ACC112 (cell line): ENCODE results near the gene AMH.

Experiments
- H2AFZ ChIP-seq: fragments of 200-600 bp; sonication (generic); one replicate; pipeline ENCODE4 v1.6.0; 2017; ENCODE audit warnings: antibody characterized with exemption, low read length; ENCODE audit not compliant: unreplicated experiment
- H3K27ac ChIP-seq: fragments of 200-600 bp; sonication (generic); 2 replicates; pipeline ENCODE4 v1.5.1; 2014; ENCODE audit warnings: low read depth, mild to moderate bottlenecking, antibody characterized with exemption, low read length, moderate library complexity
- H3K27me3 ChIP-seq: fragments of 200-600 bp; sonication (generic); 2 replicates; pipeline ENCODE4 v1.6.1; 2014; ENCODE audit warnings: mild to moderate bottlenecking, antibody characterized with exemption, low read length, moderate library complexity, mixed read lengths; ENCODE audit not compliant: insufficient read depth
- H3K36me3 ChIP-seq: fragments of 200-600 bp; sonication (generic); 2 replicates; pipeline ENCODE4 v1.6.1; 2016; ENCODE audit warnings: mild to moderate bottlenecking, antibody characterized with exemption, low read length, moderate library complexity, mixed read lengths; ENCODE audit not compliant: insufficient read depth
- H3K4me1 ChIP-seq: fragments of 200-600 bp; sonication (generic); one replicate; pipeline ENCODE4 v1.6.1; 2016; ENCODE audit warnings: low read length, mixed read lengths; ENCODE audit not compliant: insufficient read depth, unreplicated experiment, control insufficient read depth
- H3K4me3 ChIP-seq: fragments of 200-600 bp; sonication (generic); 2 replicates; pipeline ENCODE4 v1.5.1; 2014; ENCODE audit warnings: mild to moderate bottlenecking, low read depth, low read length
- H3K79me2 ChIP-seq: fragments of 200-600 bp; sonication (generic); one replicate; pipeline ENCODE4 v1.6.0; 2016; ENCODE audit warnings: low read length; ENCODE audit not compliant: control insufficient read depth, unreplicated experiment, insufficient read depth

AMH gene

GRCh38 chr19:2229103-2230032, 19.8 kb upstream of the AMH start:
- Histone ChIP-seq H3K79me2 (peaks cover 13% of the 10 kb centered on the region), H3K27ac (no peak overlapping the region), H3K4me1 (no peaks in the 10 kb centered on the region), H3K36me3 (no peaks in the 10 kb centered on the region), H2AFZ (no peak overlapping the region), H3K27me3 (no peaks in the 10 kb centered on the region), H3K4me3 (no peak overlapping the region)

DNA sequence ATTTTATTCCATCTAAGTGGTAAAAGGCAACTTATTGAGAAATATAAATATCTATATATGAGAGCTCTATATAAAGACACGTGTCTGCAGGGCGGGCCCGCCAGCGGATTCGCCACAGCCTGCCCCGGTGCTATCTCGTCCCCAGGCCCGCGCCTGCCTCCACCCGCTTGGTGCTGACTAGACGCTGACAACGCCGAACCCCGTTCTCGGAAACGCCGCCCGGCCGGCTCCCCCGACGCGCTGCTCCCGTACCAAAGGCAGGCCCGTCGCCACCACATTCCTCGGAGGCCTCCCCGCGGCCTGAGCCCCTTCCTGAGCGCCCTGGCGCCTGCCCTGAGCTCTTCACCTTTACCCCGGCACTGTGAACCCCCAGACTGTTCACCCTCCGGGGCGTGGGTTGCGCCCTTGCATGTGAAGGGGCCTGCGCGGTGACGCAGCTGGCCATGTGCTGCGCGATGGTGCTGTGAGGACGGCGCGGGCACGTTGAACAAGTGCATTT, 19.0 kb upstream of the AMH start:
- H3K27me3 ChIP-seq, result no peaks in the 10 kb centered on the region
- H3K36me3 ChIP-seq, result no peaks in the 10 kb centered on the region

DNA sequence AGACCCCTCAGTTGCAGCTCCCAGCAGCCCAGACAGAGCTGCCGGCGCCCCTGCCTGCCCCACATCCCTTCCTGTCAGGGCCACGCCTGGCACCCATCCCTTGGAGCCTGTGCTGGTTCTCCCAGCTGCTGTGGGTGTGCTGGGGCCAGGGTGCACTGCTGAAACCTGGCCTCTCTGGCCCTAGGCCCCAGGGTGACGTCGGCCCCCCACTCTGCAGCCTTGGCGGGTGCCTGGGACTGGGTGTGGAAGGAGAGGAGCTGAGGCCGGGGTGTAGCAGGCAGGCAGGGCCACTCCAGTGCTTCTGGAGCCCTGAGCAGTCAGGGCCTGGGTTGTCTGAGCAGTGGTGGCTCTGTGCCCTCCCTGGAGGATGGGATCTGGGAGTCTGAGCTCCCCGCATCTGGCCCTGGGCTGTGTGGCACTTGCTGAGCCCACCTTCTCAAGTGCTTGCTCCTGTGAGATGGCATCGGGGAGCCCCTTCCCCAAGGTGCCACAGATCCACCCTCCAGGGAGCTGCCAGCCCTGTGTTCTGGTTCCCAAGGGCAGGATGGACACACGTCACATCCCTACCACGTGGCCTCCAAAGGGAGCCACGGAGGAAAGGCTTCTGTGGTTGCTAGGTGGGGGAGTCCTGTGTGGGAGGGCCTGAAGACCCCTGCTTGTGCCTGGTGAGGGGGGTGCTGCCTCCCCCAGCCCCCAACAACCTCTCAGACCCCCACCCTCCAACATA, 18.2 kb upstream of the AMH start:
- H3K27ac ChIP-seq, result no peak overlapping the region

More for the DNA sequence above, 19.0 kb upstream of the AMH start:
- peaks cover 20% of the 10 kb centered on the region for H3K79me2 ChIP-seq
- no peak overlapping the region for H3K27ac ChIP-seq
- H2AFZ ChIP-seq, result no peak overlapping the region
- H3K4me1 ChIP-seq, result no peaks in the 10 kb centered on the region
- H3K4me3 ChIP-seq, result no peak overlapping the region

GRCh38 chr19:2231621-2232221, 17.4 kb upstream of the AMH start:
- Histone ChIP-seq H2AFZ (no peak overlapping the region), H3K27ac (no peak overlapping the region), H3K27me3 (no peaks in the 10 kb centered on the region), H3K79me2 (peaks cover 30% of the 10 kb centered on the region), H3K36me3 (no peaks in the 10 kb centered on the region), H3K4me1 (no peaks in the 10 kb centered on the region), H3K4me3 (no peak overlapping the region)

More for the DNA sequence above, 18.2 kb upstream of the AMH start:
- Histone ChIP-seq H3K4me1 (no peaks in the 10 kb centered on the region), H2AFZ (no peak overlapping the region), H3K36me3 (no peaks in the 10 kb centered on the region), H3K79me2 (peaks cover 29% of the 10 kb centered on the region), H3K4me3 (no peak overlapping the region), H3K27me3 (no peaks in the 10 kb centered on the region)

- Histone ChIP-seq H3K27me3 (no peaks in the 10 kb centered on the region), H3K27ac (no peak overlapping the region), H3K4me3 (no peak overlapping the region), H3K79me2 (peaks cover 38% of the 10 kb centered on the region), H3K4me1 (peaks cover 2% of the 10 kb centered on the region), H3K36me3 (no peaks in the 10 kb centered on the region), H2AFZ (no peak overlapping the region)
These were observed 16.6 kb upstream of the AMH start for GRCh38 chr19:2232286-2233151.

- no peak overlapping the region for H3K27ac ChIP-seq
- H3K27me3 ChIP-seq, result no peaks in the 10 kb centered on the region
- no peak overlapping the region for H2AFZ ChIP-seq
- H3K4me1 ChIP-seq, result peaks cover 14% of the 10 kb centered on the region
- H3K4me3 ChIP-seq, result no peak overlapping the region
- H3K79me2 ChIP-seq, result peaks cover 50% of the 10 kb centered on the region
- no peaks in the 10 kb centered on the region for H3K36me3 ChIP-seq
These were observed 15.4 kb upstream of the AMH start for GRCh38 chr19:2233601-2234280.

DNA sequence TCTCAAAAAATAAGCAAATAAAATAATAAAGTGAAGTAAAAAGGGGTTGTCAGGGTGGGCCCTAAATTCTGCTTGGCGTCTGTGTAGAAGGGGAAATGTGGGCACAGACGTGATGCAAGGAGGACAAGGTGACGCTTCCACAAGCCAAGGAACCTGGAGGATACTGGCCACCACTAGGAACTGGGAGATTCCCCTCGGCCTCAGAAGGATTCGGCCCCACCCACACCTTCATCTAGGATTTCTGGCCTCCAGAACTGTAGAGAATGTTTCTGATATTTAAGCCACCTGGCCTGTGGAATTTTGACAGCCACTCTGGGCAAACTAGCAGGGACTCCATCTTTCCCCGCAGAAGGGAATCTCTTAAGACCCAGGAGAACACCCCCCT, 14.1 kb upstream of the AMH start:
- peaks cover 63% of the 10 kb centered on the region for H3K79me2 ChIP-seq
- no peak overlapping the region for H2AFZ ChIP-seq
- H3K36me3 ChIP-seq, result no peaks in the 10 kb centered on the region
- H3K27ac ChIP-seq, result no peak overlapping the region
- H3K4me3 ChIP-seq, result peak overlapping the region; percentile 94
- no peaks in the 10 kb centered on the region for H3K27me3 ChIP-seq
- peaks cover 15% of the 10 kb centered on the region for H3K4me1 ChIP-seq

- Histone ChIP-seq H3K27me3 (no peaks in the 10 kb centered on the region), H3K79me2 (peaks cover 68% of the 10 kb centered on the region), H3K36me3 (no peaks in the 10 kb centered on the region), H3K4me1 (peaks cover 19% of the 10 kb centered on the region), H3K4me3 (peak overlapping the region; percentile 94), H2AFZ (no peak overlapping the region), H3K27ac (peak overlapping the region; percentile 91; the same call in 1 of the 2 replicates)
These were observed 13.6 kb upstream of the AMH start for GRCh38 chr19:2235381-2236063.

DNA sequence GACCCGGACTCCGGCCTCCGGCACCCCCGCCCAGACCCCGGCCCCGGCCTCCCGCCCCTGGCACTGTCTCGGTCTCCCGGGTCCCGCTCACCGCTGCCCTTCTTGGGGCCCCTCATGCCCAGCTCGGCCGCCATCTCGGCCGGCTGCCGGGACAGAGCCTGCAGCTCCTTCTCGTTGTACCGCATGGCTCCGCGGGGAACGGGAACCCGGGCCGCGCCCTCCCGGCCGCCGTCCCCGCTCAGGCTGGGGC, 13.1 kb upstream of the AMH start:
- H2AFZ ChIP-seq, result no peak overlapping the region
- H3K36me3 ChIP-seq, result no peaks in the 10 kb centered on the region
- peaks cover 73% of the 10 kb centered on the region for H3K79me2 ChIP-seq
- H3K27ac ChIP-seq, result peak overlapping the region; percentile 91
- no peaks in the 10 kb centered on the region for H3K27me3 ChIP-seq
- H3K4me1 ChIP-seq, result peaks cover 23% of the 10 kb centered on the region
- H3K4me3 ChIP-seq, result peak overlapping the region; percentile 94
